ENCODE measurements around the gene SASS6.

GRCh38 chr1:100130552-100131077, 2.1 kb downstream of the SASS6 start:
- TF ChIP-seq POLR2A (IDR thresholded peaks at IDR 0.05): no peak
- TF ChIP-seq CTCF (IDR thresholded peaks at IDR 0.05): no peak

Data from breast epithelium (tissue), 3 donors.